ENCODE results near the gene KRTAP4-5.
A peak's percentile ranks its signal among the peaks of the same experiment; 100 is the strongest.
"Not testable (repeated sequence)": the region's sequence is repeated elsewhere in the genome, so short reads cannot be mapped to it uniquely, and the experiment has no call there.

The KRTAP4-5 gene

DNA sequence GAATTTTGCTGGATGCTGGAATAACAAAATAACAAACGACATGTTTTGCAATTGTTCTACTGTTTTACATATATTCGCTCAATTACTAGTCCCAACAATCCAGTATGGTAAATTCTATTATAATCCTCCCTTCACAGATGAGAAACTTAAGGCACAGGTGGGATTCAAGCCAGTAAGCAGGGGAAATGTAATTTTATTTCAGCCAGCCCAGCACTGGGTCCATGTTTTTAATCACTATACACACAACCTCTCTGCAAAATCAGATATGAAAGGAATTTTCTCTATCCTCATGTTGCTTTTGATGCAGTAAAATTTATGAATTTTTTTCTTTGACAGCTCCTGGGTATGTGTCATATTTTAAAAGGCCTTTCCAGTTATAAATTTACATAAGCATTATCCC is 4.4 kb downstream of the KRTAP4-5 start:
- DNase-seq: no peak

DNA sequence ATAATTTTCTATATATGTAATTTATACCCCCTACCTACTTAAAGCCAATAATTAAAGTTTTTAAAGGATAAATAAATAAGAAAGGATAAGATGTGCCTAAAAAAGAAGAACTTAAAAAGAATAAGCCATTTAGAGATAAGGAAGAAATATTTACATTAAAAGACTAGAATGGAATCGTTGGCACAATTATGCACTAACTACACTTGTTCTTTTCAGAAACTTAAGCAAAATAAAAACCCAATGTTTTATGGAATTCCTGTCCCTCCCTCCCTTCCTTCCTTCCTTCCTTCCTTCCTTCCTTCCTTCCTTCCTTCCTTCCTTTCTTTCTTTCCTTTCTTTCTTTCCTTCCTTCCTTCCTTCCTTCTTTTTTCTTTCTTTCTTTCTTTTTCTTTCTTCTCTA is 4.8 kb downstream of the KRTAP4-5 start:
- DNase-seq: no peak

DNA sequence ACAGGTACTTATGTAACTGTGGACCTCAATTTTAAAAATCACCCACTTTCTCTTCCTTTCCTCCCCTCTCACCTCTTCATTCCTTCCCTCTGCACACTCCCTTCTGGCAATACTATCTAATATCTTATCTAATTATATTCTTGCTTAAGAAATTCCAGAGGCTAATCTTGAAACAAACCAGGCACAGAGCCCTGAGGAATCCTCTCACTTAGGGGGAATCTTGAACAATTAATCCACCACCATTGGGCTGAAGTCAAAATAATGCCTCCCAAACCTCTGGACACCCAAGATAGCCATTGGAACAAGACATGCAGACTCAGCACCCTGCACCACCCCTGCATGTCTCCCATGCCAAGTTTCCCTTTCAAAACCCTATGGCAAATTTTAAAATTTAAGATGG is 8.3 kb downstream of the KRTAP4-5 start:
- no peak for DNase-seq

DNA sequence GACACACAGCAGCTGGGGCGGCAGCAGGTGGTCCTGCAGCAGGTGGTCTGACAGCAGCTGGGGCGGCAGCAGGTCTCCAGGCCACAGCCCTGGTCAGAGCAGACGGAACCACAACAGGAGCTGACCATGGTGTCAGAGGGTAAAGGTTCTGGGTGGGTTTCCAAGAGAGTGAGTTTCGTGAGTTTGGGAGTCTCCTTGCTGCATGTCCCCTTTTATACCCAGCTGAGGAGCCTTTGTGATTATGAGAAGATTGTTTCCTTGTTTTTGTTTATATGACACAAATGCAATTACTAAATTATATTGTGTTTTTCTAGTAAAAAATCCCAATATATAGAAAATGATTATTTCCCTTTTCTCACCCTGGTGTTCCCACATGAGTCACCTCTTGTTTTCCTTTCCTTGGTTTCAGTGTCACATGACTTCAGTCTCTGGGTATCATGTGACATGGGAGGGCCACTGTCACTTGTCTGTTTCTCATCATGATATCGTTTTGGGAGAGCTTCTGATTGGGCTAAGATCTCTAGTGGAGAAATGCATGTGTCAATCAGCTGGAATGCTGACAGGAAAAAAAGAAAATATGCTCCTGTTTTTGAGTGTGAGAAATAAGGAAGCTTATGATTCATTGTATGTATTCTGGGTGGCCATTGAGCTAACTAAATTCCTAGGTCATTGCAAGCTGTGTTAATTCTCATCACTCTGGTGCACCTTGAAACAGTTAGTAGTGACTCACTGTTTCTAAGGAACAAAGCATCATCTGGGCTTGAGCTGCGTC is 9.1 kb downstream of the KRTAP4-5 start, which contains the start of gene KRTAP4-6:
KRTAP4-6 (minus strand) TSS at position 185 of the 772 bp plus-strand sequence; CDS start at position 128, 57 bp downstream.
- DNase-seq: no peak

DNA sequence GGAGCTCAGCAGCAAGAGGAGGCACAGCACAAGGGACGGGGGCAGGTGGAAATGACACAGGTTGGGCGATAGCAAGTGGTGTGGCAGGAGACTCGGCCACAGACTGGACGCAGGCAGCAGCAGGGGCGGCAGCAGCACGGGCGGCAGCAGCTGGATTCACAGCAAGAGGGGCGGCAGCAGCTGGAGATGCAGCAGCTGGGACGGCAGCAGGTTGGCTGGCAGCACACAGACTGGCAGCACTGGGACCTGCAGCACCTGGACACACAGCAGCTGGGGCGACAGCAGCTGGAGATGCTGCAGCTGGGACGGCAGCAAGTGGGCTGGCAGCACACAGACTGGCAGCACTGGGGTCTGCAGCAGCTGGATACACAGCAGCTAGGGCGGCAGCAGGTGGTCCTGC is 9.8 kb downstream of the KRTAP4-5 start:
- not testable (repeated sequence) for DNase-seq

DNA sequence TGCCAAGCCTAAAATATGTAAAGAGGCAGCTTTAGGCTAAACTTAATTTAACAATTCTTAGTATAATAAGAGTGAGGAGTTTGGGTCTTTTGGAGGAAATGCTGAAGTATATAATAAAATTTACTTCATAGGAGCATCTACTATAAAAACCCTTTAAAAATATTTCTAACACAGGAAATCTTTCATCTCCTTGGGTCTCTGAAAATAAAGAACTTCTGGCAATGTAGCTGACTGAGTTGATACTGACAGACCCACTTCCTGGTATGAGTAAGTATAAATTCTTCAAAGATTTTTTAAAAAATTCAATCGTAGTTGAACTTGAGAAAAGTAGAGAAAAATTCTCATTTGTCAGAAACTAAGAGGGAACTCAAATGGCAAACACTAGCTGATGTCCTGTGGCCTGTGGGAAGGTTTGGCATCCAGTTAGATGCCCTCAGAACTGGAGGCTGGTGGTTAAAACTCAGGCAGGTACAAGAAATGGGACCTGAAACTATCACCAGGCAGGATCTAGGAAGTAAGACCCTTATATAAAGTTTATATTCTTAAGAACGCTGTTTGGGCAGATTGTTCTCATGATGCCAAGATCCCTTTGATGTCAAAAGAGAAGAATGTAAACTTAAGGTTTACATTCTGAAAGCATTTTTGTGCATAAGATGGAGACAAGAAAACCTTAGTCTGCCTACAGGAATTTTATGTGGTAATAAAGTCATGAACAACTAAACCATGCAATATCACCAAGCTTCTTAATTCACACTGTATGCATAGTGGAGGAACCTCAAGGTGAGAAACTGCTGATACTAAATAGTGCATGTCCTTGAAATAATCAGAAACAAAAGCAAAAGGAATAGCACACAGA is 15.5 kb downstream of the KRTAP4-5 start:
- DNase-seq: no peak

DNA sequence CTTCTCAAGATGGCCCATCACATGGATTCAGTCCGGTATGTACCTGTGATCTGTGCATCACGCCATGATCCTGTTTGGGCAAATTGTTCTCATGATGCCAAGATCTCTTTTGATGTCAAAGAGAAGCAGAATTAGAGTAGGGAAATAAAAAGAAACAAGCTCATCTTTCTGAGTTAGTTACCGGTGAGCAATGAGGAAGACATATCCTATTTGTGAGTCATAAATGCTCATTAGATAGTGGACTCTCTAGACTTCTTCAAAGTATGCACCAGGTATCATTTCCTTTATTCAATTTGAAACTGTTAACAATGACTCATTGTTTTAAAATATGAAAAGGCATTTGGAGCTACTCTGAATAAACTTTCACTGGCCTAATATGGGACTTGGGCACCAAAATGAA is 17.6 kb downstream of the KRTAP4-5 start:
- DNase-seq: no peak

DNA sequence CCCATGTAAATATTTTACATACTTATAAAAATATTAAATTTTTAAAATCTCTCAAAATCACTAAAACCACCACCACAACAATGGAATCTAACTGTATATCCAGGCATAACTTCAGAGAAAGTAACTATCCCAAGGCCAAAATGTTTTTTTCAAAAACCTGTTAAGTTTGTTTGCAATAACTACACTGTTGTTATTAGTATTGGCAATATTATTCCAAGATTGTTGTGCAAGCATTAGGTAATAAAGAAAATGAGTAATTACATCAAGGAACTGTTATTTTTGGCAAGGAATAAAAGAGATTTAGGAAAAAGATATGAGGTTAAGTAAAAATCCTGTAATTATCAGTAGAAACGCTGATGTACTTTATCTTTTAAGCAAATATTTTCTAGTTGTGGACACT is 22.3 kb downstream of the KRTAP4-5 start:
- DNase-seq: no peak

DNA sequence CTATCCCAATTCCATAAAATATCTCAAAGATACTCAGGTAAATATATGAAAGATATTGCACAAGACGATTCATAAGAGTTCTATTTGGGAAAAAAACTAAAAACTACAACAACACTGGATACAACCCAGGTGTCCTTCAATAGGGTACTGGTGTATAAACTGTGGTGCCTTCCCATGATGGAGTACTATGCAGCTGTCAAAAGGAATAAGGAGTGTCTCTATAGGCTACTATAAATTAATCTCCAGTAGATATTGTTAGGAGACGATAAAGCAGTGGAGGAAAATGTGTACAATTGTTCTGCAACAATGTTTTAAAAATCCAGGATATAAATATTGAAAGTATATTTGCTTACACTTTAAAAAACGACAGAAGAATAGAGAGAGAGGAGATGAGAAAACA is 23.2 kb downstream of the KRTAP4-5 start:
- no peak for DNase-seq

DNA sequence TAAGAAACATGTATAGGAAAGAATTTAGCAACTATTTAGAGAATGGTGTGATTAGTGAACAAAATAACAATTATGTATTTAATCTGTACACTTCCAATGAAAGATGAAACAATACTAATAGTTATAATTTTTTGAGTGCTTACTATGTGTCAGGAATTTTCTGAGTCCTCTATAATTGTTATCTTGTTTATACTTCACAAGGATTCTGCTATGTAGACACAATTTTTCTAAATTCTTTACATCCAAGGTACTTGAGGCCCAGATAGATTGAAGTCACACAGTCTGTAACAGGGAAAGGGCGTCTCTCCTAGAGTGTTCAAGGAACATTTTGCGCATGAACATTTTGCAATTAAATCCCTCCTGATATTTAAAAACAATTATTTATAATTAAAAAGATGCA is 24.6 kb downstream of the KRTAP4-5 start:
- DNase-seq: no peak

DNA sequence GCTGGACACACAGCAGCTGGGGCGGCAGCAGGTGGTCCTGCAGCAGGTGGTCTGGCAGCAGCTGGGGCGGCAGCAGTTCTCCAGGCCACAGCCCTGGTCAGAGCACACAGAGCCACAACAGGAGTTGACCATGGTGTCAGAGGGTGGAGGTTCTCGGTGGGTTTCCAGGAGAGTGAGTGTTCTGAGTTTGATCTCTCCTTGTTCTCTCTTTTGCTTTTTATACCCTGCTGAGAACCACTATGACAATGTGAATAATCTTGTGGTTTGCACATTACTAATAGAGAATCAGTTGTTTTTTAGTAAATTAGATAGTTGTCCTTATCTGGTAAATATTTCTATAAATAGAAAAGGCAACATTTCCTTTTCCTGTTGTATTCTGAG is 25.6 kb downstream of the KRTAP4-5 start, which contains the start of gene KRTAP4-12:
KRTAP4-12 (minus strand) TSS at position 192 of the 381 bp plus-strand sequence; CDS start at position 132, 60 bp downstream.
- not testable (repeated sequence) for DNase-seq

DNA sequence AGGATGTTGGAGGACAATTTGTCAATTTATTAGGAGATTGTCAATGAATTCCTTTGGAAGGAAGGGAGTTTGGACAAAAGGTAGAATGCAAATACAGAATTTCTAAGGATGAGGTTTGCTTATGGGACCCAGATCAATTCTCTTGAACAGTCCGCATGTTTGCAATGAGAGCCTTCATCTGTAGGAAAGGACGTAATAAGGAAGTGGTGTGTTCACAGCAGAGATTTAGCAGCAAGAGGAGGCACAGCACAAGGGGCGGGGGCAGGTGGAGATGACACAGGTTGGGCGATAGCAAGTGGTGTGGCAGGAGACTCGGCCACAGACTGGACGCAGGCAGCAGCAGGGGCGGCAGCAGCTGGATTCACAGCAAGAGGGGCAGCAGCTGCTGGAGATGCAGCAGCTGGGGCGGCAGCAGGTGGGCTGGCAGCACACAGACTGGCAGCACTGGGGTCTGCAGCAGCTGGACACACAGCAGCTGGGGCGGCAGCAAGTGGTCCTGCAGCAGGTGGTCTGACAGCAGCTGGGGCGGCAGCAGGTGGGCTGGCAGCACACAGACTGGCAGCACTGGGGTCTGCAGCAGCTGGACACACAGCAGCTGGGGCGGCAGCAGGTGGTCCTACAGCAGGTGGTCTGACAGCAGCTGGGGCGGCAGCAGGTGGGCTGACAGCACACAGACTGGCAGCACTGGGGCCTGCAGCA is 26.2 kb downstream of the KRTAP4-5 start:
- DNase-seq: peak; percentile 7

DNA sequence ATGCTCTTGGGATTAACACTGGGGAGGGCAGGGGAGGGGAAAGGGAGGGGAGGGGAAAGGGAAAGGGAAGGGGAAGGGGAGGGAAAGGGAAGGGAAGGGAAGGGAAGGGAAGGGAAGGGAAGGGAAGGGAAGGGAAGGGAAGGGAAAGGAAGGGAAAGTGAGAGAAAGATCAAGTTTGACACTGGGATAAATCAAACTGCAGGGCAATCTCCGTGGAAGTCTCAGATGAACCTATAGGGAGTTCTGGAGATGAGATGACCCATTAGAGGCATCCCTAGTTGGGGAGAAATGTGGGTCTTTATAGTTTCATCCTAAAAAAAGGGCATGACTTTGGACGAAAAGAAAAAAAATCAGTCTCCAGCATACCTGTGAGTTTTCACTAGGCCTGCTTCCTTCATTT is 27.9 kb downstream of the KRTAP4-5 start:
- DNase-seq: no peak

DNA sequence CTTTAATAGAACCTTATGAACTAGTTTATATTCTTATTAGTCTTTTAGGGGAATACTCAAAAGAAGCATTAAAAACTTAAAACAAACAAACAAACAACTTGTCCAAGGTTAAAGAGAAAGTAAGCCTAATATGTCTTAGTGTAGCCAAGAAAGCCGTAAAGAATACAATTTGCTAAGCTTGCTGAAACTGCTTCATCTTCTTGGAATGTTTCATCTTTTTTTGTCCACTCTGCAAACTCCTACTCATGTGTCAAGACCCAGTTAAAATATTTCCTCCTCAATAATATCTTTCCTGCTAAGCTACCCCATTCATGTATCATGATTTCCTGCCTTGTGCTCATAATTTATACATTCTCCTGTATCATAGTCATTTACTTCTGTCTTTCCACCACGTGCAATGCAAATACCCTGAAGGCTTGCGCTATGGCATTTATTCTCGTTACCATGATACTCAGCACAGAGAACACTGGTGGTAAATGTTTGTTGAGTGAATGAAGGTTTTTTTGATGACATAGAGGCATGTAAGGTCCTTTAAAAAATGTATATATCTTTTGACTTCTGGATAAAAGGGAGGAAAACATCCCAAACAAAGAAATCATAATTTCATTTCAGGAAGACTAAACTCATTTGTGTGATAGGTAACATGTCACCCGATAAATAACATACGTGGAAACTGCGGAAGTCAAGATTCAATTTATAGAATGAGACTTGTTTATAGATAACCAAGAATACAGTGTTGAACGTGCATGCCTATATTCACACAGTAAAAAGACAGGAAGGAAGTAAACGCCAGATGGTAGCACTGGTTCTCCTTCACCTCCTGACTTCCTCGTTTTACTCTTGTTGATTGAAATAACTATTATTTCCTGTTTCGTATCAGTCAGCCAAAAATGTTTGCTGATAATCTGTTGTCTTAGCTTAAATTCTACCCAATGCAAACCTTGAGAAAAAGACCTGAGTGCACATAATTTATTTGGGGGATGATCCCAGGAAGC is 29.6 kb downstream of the KRTAP4-5 start:
- peak; percentile 12 for DNase-seq

DNA sequence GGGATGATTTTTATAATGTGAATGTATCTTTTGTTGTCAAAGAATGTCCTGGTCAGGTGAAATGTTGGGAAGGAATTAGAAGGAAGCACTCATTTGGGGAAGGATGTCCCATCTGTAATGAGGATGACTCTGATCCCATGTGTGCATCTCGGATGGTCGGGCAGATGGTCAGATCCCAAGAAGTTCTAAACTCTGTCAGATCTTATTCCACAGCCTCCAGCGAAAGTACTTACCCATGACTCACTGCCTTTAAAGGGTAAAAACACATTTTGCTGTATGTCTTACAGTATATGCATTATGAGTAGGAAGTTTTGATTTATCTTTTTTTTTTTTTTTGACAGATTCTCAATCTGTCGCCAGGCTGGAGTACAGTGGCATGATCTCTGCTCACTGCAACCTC is 30.9 kb downstream of the KRTAP4-5 start:
- no peak for DNase-seq

DNA sequence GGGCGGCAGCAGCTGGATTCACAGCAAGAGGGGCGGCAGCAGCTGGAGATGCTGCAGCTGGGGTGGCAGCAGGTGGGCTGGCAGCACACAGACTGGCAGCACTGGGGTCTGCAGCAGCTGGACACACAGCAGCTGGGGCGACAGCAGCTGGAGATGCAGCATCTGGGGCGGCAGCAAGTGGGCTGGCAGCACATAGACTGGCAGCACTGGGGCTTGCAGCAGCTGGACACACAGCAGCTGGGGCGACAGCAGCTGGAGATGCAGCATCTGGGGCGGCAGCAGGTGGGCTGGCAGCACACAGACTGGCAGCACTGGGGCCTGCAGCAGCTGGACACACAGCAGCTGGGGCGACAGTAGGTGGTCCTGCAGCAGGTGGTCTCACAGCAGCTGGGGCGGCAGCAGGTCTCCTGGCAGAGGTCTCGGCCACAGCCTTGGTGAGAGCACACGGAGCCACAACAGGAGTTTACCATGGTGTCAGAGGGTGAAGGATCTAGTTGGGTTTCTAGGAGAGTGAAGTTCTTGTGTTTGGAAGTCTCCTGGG is 31.7 kb downstream of the KRTAP4-5 start, which contains the start of gene KRTAP4-11:
KRTAP4-11 (minus strand) TSS at position 528 of the 541 bp plus-strand sequence; CDS start at position 470, 58 bp downstream.
- DNase-seq: not testable (repeated sequence)

DNA sequence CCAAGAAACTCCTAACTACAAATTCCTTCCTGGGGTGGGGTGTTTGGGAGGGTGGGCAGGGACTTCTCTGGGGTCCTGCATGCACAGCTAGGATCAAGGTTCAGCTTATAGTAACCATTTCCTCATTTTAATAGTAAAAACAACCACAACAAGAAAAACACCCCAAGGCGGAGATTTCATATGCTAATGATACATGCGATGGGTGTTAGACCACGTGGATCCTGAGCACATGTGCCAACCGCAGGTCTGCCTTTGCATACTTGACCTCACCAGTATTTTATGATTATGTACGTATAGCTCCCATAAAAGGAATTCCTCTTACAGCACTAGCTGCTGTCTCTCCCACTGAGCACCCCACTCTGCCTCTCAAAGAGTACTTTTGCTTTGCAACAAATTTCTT is 33.3 kb downstream of the KRTAP4-5 start:
- DNase-seq: no peak

DNA sequence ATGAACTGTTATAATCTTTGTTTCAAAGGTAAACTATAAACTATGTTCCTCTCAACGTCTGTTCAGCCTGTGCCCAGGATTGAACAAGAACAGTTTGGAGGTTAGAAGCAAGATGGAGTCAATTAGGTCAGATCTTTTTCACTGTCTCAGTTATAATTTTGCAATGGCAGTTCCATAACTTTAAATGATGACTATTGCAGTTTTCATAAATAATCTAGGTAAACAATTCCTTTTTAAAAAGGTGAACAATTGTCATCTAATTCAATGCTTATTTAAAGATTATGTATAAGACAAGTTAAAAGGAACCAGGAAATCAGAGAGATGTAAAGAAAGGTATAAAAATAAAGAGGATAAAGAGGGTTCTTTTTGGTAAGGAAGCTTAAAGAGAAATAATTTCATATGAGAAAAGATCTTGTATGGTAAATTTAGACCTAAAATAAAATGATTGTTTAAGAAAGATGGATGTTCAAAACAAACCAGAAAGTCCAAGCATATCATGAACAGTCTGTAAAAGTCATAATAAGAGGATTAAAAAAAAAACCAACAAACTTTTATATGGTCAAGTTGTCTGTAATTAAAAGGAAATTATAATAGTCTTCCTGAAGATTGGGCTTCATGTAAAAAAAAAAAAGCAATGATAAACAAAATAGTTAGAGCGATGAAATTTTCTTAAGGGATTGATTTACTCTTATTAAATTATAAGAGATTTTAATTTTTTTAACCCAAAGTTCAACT is 38.3 kb downstream of the KRTAP4-5 start:
- no peak for DNase-seq

DNA sequence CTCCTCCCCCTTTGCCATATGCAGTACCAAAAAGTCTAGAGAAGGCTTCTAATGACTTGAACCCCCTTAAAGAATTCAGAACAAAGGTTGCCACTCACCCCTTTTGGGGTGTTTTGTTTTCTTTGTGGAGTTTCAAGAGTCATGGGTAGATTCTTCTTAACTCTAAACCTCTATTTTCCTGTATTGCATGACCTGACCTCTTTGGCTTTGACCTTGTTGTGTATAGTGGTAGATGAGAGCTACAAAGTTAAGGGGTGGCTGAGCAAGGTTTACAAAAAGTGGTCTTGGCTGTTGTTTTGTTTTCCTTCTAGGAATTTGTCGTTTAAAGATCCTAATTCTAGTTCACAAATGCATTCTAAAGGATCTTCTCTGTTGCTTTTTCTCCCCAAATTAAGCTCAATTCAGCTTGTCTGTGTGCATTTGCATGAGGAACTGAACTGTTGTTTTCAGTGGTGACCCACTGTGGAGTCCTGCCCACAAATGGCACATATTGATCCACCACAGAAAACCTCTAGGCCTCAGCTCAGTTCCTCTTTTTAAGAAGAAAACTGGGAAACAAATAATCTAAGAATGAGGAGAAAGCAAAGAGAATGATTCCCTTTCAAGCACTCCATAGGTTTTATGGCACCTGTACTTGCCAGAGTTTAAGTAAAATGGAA is 40.8 kb downstream of the KRTAP4-5 start:
- not testable (repeated sequence) for DNase-seq

DNA sequence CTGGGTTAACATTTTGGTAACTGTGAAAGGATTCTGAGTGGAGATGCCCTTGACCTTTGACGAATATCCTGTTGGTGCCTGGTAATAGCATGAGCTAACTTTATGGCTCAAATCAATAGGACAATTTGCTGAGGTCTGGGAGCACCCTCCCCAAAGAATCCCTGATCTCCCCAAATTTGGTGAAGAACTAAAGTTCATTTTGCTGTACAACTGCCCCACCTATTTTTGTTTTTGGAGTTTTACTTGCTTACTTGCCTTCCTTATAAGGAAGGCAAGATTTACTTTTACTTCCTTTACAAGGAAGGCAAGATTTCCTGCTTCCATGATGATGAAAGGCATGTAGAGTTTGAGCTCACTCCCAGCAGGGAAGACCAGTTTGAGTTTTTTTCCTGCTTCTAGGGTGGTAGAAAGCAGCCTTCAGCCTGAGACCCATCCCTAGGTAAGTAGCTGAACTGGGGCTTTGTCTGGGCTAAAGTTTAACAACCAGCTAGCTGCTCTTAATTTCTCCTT is 41.6 kb downstream of the KRTAP4-5 start:
- no peak for DNase-seq

Data from CD4-positive, alpha-beta T cell treated with Interleukin-6 for 4 hours (primary cell).